LNCAP (cell line): ENCODE data around the gene ZNF484.

Experiments used
- CTCF ChIP-seq: fragments of 450-650 bp; IDR thresholded peaks from 2 replicates; pipeline ENCODE4 v1.5.1; 2017; ENCODE audit warnings: mild to moderate bottlenecking

Gene ZNF484

DNA sequence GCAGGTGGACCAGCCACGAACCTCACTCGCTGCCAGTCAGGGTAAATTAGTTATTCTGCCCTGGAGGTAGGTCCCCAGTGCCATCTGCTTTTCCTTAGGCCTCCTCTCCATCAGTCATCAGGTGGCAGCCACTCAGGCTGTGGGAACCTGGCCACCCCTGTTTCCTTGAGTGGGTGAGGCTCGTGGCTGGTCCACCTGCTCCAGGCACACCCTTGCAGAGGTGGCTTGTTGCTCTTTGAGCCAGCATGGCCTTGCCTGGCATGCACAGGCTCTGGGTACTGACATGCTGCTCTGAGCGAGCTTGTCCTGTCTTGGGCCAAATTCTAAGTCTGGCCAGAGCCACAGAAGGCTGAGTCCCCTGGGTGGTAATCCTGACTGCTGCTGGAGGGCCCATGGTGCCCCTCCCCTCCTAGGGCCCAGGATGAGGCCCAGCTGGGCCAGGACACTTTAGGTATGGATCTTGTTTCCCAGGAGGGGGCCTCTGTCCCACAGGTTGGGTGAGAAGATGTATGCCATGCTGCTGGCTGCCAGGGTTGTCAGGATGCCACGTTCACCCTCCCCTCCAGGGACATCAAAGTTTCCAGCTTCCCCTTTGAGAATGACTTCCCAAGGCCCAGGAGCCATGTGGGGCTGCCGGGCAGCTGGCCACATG, 17.0 kb upstream of the ZNF484 start:
- TF ChIP-seq CTCF = no peak

DNA sequence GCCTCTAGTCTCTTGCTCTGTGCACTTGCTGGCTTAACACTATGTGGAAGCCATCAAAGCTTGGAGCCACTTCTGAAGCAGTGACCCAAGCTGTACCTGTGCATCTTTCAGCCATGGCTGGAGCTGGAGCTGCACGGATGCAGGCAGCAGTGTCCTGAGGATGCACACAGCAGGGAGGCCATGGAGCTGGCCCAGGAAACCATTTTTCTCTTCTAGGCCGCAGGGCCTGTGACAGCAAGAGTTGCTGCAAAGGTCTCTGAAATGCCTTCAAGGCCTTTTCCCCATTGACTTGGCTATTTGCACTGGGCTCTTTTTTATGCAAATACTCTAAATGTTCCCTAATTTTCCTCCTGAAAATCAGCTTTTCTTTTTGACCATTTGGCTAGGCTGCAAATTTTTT, 12.9 kb upstream of the ZNF484 start:
- TF ChIP-seq CTCF = no peak

DNA sequence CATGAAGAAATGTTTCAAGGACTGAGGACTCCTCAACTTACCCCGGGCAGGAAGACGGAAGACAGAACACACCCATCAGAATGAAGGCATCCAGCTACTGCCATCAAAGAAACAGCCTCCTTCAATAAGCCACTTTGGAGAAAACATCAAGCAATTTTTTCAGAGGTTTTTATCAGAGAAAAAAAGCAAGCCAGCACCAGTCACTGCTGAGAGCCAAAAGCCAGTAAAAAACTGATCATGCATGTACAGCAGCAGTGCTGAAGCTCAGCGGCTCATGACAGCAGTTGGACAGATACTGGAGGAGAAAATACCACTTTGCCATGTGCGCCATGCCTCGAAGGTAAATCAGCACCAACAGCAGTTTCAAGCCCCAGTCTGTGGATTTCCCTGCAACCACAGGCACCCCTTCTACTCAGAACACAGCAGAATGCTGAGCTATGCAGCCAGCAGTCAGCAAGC, 10.1 kb upstream of the ZNF484 start:
- no peak for TF ChIP-seq CTCF

GRCh38 chr9:92882276-92882675, 4.4 kb upstream of the ZNF484 start:
- TF ChIP-seq CTCF = no peak

DNA sequence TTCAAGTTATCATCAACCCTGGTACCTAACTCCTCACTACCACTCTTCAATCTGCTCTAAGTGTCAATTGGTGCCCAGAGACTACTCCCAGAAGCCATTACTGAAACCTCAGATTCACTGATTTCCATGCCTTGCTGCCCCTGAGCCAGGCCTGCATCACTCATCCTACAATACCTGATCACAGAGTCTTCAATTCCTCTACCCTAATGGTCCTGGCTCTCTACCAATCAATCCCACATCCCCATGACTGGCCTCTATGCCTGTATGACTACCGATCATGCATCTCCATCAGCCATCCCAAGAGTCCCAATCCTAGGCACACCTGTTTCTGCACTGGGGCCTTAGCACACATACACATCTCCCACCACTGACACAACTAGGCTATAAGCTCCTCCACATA, 2.5 kb downstream of the ZNF484 start:
- TF ChIP-seq CTCF = no peak

- no peak for TF ChIP-seq CTCF
Measured at GRCh38 chr9:92870289-92870688, 7.5 kb downstream of the ZNF484 start.

DNA sequence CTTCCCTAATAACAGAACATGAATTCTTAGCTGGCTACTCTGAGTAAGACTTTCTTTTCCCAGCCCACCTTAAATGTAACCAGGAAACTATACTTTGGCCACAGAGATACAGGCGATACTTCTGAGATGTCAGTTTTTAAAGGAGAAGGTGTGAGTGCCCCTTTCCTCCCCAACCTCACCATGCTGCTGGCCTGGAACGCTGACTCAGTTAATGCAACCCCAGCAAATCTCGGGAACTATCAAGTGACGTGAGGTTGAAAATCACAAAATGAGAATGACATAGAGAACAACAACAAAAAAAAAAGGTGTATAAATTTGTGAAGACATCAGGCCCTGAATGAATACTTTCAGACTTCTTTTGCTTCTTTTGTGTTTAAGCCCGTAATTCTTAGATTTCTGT, 13.7 kb downstream of the ZNF484 start:
- no peak for TF ChIP-seq CTCF

GRCh38 chr9:92860867-92861266, 17.0 kb downstream of the ZNF484 start:
- no peak for TF ChIP-seq CTCF
